ENCODE data around the gene LRRC51.

LRRC51 gene

GRCh38 chr11:72070491-72070890 lies 10.2 kb upstream of the LRRC51 start:
- no peak for TF ChIP-seq REST (IDR thresholded peaks at IDR 0.05; ENCODE audit: insufficient read depth in 1 of 2, low read depth in 2 of 2, low read length in 2 of 2)
- TF ChIP-seq POLR2AphosphoS5 (IDR thresholded peaks at IDR 0.05; ENCODE audit: low read depth, low read length), result no peak
- TF ChIP-seq FOXP2 (optimal IDR thresholded peaks at IDR 0.05; ENCODE audit: borderline replicate concordance, extremely low read depth, extremely low read length, insufficient read depth), result no peak
- no peak for TF ChIP-seq TAF1 (IDR thresholded peaks at IDR 0.05; ENCODE audit: borderline replicate concordance, insufficient read depth, low read length)
- TF ChIP-seq SIN3A (IDR thresholded peaks at IDR 0.05; ENCODE audit: borderline replicate concordance, insufficient read depth, low read length), result no peak

- TF ChIP-seq REST (IDR thresholded peaks at IDR 0.05; ENCODE audit: insufficient read depth in 1 of 2, low read depth in 2 of 2, low read length in 2 of 2) (no peak), POLR2AphosphoS5 (IDR thresholded peaks at IDR 0.05; ENCODE audit: low read depth, low read length) (no peak), SIN3A (IDR thresholded peaks at IDR 0.05; ENCODE audit: borderline replicate concordance, insufficient read depth, low read length) (no peak), TAF1 (IDR thresholded peaks at IDR 0.05; ENCODE audit: borderline replicate concordance, insufficient read depth, low read length) (no peak), FOXP2 (optimal IDR thresholded peaks at IDR 0.05; ENCODE audit: borderline replicate concordance, extremely low read depth, extremely low read length, insufficient read depth) (no peak)
Measured at GRCh38 chr11:72072348-72072747, 8.3 kb upstream of the LRRC51 start.

GRCh38 chr11:72075109-72075508 lies 5.5 kb upstream of the LRRC51 start:
- TF ChIP-seq TAF1 (IDR thresholded peaks at IDR 0.05; ENCODE audit: borderline replicate concordance, insufficient read depth, low read length), result no peak
- no peak for TF ChIP-seq REST (IDR thresholded peaks at IDR 0.05; ENCODE audit: insufficient read depth in 1 of 2, low read depth in 2 of 2, low read length in 2 of 2)
- TF ChIP-seq SIN3A (IDR thresholded peaks at IDR 0.05; ENCODE audit: borderline replicate concordance, insufficient read depth, low read length), result no peak
- TF ChIP-seq POLR2AphosphoS5 (IDR thresholded peaks at IDR 0.05; ENCODE audit: low read depth, low read length), result no peak
- no peak for TF ChIP-seq FOXP2 (optimal IDR thresholded peaks at IDR 0.05; ENCODE audit: borderline replicate concordance, extremely low read depth, extremely low read length, insufficient read depth)

GRCh38 chr11:72075756-72076155 lies 4.9 kb upstream of the LRRC51 start:
- TF ChIP-seq TAF1 (IDR thresholded peaks at IDR 0.05; ENCODE audit: borderline replicate concordance, insufficient read depth, low read length), result no peak
- TF ChIP-seq FOXP2 (optimal IDR thresholded peaks at IDR 0.05; ENCODE audit: borderline replicate concordance, extremely low read depth, extremely low read length, insufficient read depth), result no peak
- no peak for TF ChIP-seq POLR2AphosphoS5 (IDR thresholded peaks at IDR 0.05; ENCODE audit: low read depth, low read length)
- TF ChIP-seq SIN3A (IDR thresholded peaks at IDR 0.05; ENCODE audit: borderline replicate concordance, insufficient read depth, low read length), result no peak
- TF ChIP-seq REST (IDR thresholded peaks at IDR 0.05; ENCODE audit: insufficient read depth in 1 of 2, low read depth in 2 of 2, low read length in 2 of 2), result no peak

GRCh38 chr11:72078477-72078876 lies 2.2 kb upstream of the LRRC51 start:
- no peak for TF ChIP-seq FOXP2 (optimal IDR thresholded peaks at IDR 0.05; ENCODE audit: borderline replicate concordance, extremely low read depth, extremely low read length, insufficient read depth)
- no peak for TF ChIP-seq SIN3A (IDR thresholded peaks at IDR 0.05; ENCODE audit: borderline replicate concordance, insufficient read depth, low read length)
- TF ChIP-seq POLR2AphosphoS5 (IDR thresholded peaks at IDR 0.05; ENCODE audit: low read depth, low read length), result no peak
- TF ChIP-seq TAF1 (IDR thresholded peaks at IDR 0.05; ENCODE audit: borderline replicate concordance, insufficient read depth, low read length), result no peak
- no peak for TF ChIP-seq REST (IDR thresholded peaks at IDR 0.05; ENCODE audit: insufficient read depth in 1 of 2, low read depth in 2 of 2, low read length in 2 of 2)
